A549 (cell line): ENCODE data around the gene CACFD1. TPM values are rescaled to one million over a fixed set of nuclear protein-coding genes. Genes with fewer than 3 reads are reported as not detected.

Source experiments
- ATAC-seq, 2 experiments: fragments of 200-7000 bp in 1 of 2; fragments of >200 bp in 1 of 2; cut with Nextera tagmentation in 1 of 2; cut with Tn5 transposase in 1 of 2; 3 replicates each; pipeline versions ENCODE4 v1.8.0 to v1.9.1; 2018 to 2020; ENCODE audit warnings: mild to moderate bottlenecking in 1 of 2, moderate library complexity in 1 of 2
- CTCF ChIA-PET: fragments of 300-600 bp; sonication (Branson Sonifier 250); formaldehyde crosslinking; extraction: SDS; loops from one replicate; lab custom pipeline; 2021; ENCODE audit warnings: antibody characterized with exemption, inconsistent platforms; lab: Yijun Ruan, JAX
- POLR2A ChIA-PET: fragments of 350-600 bp; formaldehyde crosslinking; extraction: SDS; loops from one replicate; lab custom pipeline; 2021; ENCODE audit warnings: antibody characterized with exemption, inconsistent platforms; lab: Yijun Ruan, JAX
- DNase-seq, 2 experiments: peaks; one replicate each; pipeline versions ENCODE4 v3.0.0 to v3.0.0-alpha.2; 2011 to 2016; ENCODE audit warnings: low read depth in 1 of 2, low spot score in 1 of 2
- FAIRE-seq: peaks from 2 replicates; lab custom pipeline; 2011; peaks lifted over from hg19 to GRCh38; lab: Jason Lieb, UNC
- H3K27ac ChIP-seq, 2 experiments: fragments of >200 bp; sonication (Bioruptor Twin); formaldehyde crosslinking; 3 replicates each; pipeline ENCODE4 v1.5.1; 2016 to 2017
- H3K4me1 ChIP-seq: fragments of >200 bp; sonication (Bioruptor Twin); formaldehyde crosslinking; 3 replicates; pipeline ENCODE4 v1.6.1; 2016
- H3K4me2 ChIP-seq: fragments of >200 bp; sonication (Bioruptor Twin); formaldehyde crosslinking; 3 replicates; pipeline ENCODE4 v1.6.1; 2016
- H3K4me3 ChIP-seq: fragments of >200 bp; sonication (Bioruptor Twin); formaldehyde crosslinking; 3 replicates; pipeline ENCODE4 v1.5.1; 2016
- H3K9me3 ChIP-seq: fragments of >200 bp; sonication (Bioruptor Twin); formaldehyde crosslinking; 3 replicates; pipeline ENCODE4 v1.6.1; 2016
- ATOH8 ChIP-seq: fragments of 250-450 bp; sonication (Bioruptor Pico); IDR thresholded peaks from 2 replicates; pipeline ENCODE4 v1.5.0; 2020; ENCODE audit warnings: low read depth, mild to moderate bottlenecking, moderate library complexity
- BCL3 ChIP-seq: fragments of >200 bp; sonication (Bioruptor Twin); formaldehyde crosslinking; IDR thresholded peaks from 3 replicates; pipeline ENCODE4 v1.6.1; 2016
- BHLHE40 ChIP-seq: IDR thresholded peaks from 2 replicates; pipeline ENCODE4 v1.6.1; 2012; ENCODE audit warnings: low read depth, low read length, inconsistent platforms
- CEBPB ChIP-seq, 2 experiments: fragments of >200 bp in 1 of 2; sonication (Bioruptor Twin) in 1 of 2; formaldehyde crosslinking in 1 of 2; IDR thresholded peaks; 2 replicates each; pipeline ENCODE4 v1.6.1; 2012 to 2016
- CTCF ChIP-seq: fragments of >200 bp; sonication (Bioruptor Twin); formaldehyde crosslinking; IDR thresholded peaks from 3 replicates; pipeline ENCODE4 v1.5.1; 2016
- EHMT2 ChIP-seq: fragments of 200-600 bp; sonication (generic); IDR thresholded peaks from 2 replicates; pipeline ENCODE4 v1.6.1; 2016; ENCODE audit warnings: antibody characterized with exemption, low read depth, mild to moderate bottlenecking, moderate library complexity
- EP300 ChIP-seq, 2 experiments: fragments of >200 bp; sonication (Bioruptor Twin); formaldehyde crosslinking; IDR thresholded peaks; 2 replicates in 1 of 2; 3 replicates in 1 of 2; pipeline ENCODE4 v1.6.1; 2016 to 2017
- ESRRA ChIP-seq: fragments of 150-350 bp; IDR thresholded peaks from 2 replicates; pipeline ENCODE4 v1.6.1; 2014; ENCODE audit warnings: mild to moderate bottlenecking, low read length, borderline replicate concordance
- FOXS1 ChIP-seq: fragments of 250-450 bp; sonication (Bioruptor Pico); IDR thresholded peaks from 2 replicates; pipeline ENCODE4 v1.5.0; 2020; ENCODE audit warnings: mild to moderate bottlenecking, moderate library complexity
- GATA3 ChIP-seq: IDR thresholded peaks from 2 replicates; pipeline ENCODE4 v1.6.1; 2012; ENCODE audit warnings: borderline replicate concordance
- HDAC2 ChIP-seq: fragments of 200-600 bp; sonication (generic); IDR thresholded peaks from 2 replicates; pipeline ENCODE4 v1.6.1; 2016
- HEYL ChIP-seq: fragments of 250-450 bp; sonication (Bioruptor Pico); IDR thresholded peaks from 2 replicates; pipeline ENCODE4 v1.8.0; 2021; ENCODE audit warnings: mild to moderate bottlenecking, moderate library complexity
- HOXA7 ChIP-seq: fragments of 250-450 bp; sonication (Bioruptor Pico); IDR thresholded peaks from 2 replicates; pipeline ENCODE4 v1.5.0; 2020; ENCODE audit warnings: mild to moderate bottlenecking, moderate library complexity
- JUN ChIP-seq, 2 experiments: fragments of >200 bp; sonication (Bioruptor Twin); formaldehyde crosslinking; IDR thresholded peaks; 2 replicates in 1 of 2; 3 replicates in 1 of 2; pipeline ENCODE4 v1.6.1; 2016 to 2017
- KDM5A ChIP-seq: fragments of 200-600 bp; sonication (generic); IDR thresholded peaks from 2 replicates; pipeline ENCODE4 v1.6.1; 2016; ENCODE audit warnings: antibody characterized with exemption, mild to moderate bottlenecking
- MYC ChIP-seq: IDR thresholded peaks from 2 replicates; pipeline ENCODE4 v1.6.1; 2012; ENCODE audit warnings: mild to moderate bottlenecking, inconsistent platforms, low read length, improper control_type of control experiment, borderline replicate concordance
- PBX3 ChIP-seq: IDR thresholded peaks from 2 replicates; pipeline ENCODE4 v1.6.1; 2012
- PHF8 ChIP-seq: fragments of 200-600 bp; sonication (generic); IDR thresholded peaks from 2 replicates; pipeline ENCODE4 v1.6.1; 2016; ENCODE audit warnings: low read depth, mild to moderate bottlenecking, antibody characterized with exemption, moderate library complexity, borderline replicate concordance
- RAD21 ChIP-seq, 2 experiments: fragments of >200 bp in 1 of 2; sonication (Bioruptor Twin) in 1 of 2; formaldehyde crosslinking in 1 of 2; IDR thresholded peaks in 1 of 2; conservative IDR thresholded peaks in 1 of 2; 2 replicates in 1 of 2; 3 replicates in 1 of 2; pipeline ENCODE4 v1.6.1; 2012 to 2018; ENCODE audit warnings: inconsistent platforms in 1 of 2
- RARB ChIP-seq: fragments of 250-450 bp; sonication (Bioruptor Pico); IDR thresholded peaks from 2 replicates; pipeline ENCODE4 v1.8.0; 2021; ENCODE audit warnings: mild to moderate bottlenecking, moderate library complexity
- TFCP2L1 ChIP-seq: fragments of 250-450 bp; sonication (Bioruptor Pico); IDR thresholded peaks from 2 replicates; pipeline ENCODE4 v1.5.0; 2021; ENCODE audit warnings: mild to moderate bottlenecking
- TP53 ChIP-seq: fragments of 250-450 bp; sonication (Bioruptor Pico); IDR thresholded peaks from 2 replicates; pipeline ENCODE4 v1.5.0; 2021; ENCODE audit warnings: mild to moderate bottlenecking, moderate library complexity
- ZFP36 ChIP-seq: fragments of 450-650 bp; IDR thresholded peaks from 2 replicates; pipeline ENCODE4 v1.6.1; 2014; ENCODE audit warnings: borderline replicate concordance; ENCODE audit not compliant: partially characterized antibody
- ZNF302 ChIP-seq: fragments of 250-450 bp; sonication (Bioruptor Pico); IDR thresholded peaks from 2 replicates; pipeline ENCODE4 v1.9.0; 2021; ENCODE audit warnings: inconsistent platforms, mild to moderate bottlenecking, moderate library complexity
- WGBS: methylation state at CpG from one replicate; pipeline ENCODE4 v1.1.6; 2017; ENCODE audit errors: missing lambda C conversion rate; 5-methylcytosine and 5-hydroxymethylcytosine counted together
- polyA plus RNA-seq, 4 experiments: library from polyadenylated mRNA; depleted of rRNA in 3 of 4; stranded (reverse); fragments of >200 nt; fragmentation: RNase III in 1 of 4; extraction: RNeasy Plus Mini Kit Qiagen cat#74134 plus additional on column Dnase treatment in 1 of 4; gene quantifications; 2 replicates in 3 of 4; 3 replicates in 1 of 4; pipeline ENCODE4 v1.2.3, GENCODE V29; 2011 to 2017

CACFD1 gene
- polyA plus RNA-seq, 2 of the 4 experiments (the other 2 are of a cell fraction): 5.0 to 8.0 TPM

GRCh38 chr9:133499132-133499891, 39.5 kb downstream of the CACFD1 start:
- no peak for DNase-seq
- 48% methylated on average over 18 of the region's 19 CpGs for WGBS
- POLR2A ChIA-PET: no interaction called here
- no peak overlapping the region for H3K4me3 ChIP-seq
- CTCF ChIA-PET: interaction anchor here (1.3 to 4.8 kb wide), 3 partner anchors 12 to 313 kb away, joined by 4 to 42 read pairs (median 5); no protein-coding TSS in a partner anchor
- no peak for FAIRE-seq
- H3K27ac ChIP-seq: no peak overlapping the region
- no peaks in the 10 kb centered on the region for H3K4me1 ChIP-seq
- TF ChIP-seq RARB (CRISPR knock-in tag): no peak
- no peak for TF ChIP-seq KDM5A
- TF ChIP-seq HOXA7: no peak
- no peak for TF ChIP-seq CTCF
- no peak for TF ChIP-seq ZFP36
- no peak for TF ChIP-seq RAD21 (conservative IDR thresholded peaks at IDR 0.05 in 1 of 2, IDR thresholded peaks at IDR 0.05 in 1 of 2)
- TF ChIP-seq EHMT2: no peak
- H3K4me2 ChIP-seq: no peak overlapping the region
- peaks cover 30% of the 10 kb centered on the region for H3K9me3 ChIP-seq
- ATAC-seq: peak; percentile 51 to 62; a peak in 4 of 6 replicates

GRCh38 chr9:133499892-133500270, 40.1 kb downstream of the CACFD1 start:
- CTCF ChIA-PET: interaction anchor here (0.6 to 4.8 kb wide), 4 partner anchors 13 to 741 kb away, joined by 3 to 42 read pairs (median 4); no protein-coding TSS in a partner anchor
- H3K4me2 ChIP-seq: no peak overlapping the region
- ATAC-seq (no peak; a peak in 1 of 6 replicates), DNase-seq (no peak), FAIRE-seq (no peak)
- no peak for TF ChIP-seq ATOH8 (CRISPR knock-in tag)
- no peak for TF ChIP-seq TFCP2L1 (CRISPR knock-in tag)
- TF ChIP-seq FOXS1 (CRISPR knock-in tag): no peak
- TF ChIP-seq HEYL (CRISPR knock-in tag): no peak
- TF ChIP-seq GATA3: no peak
- no peak for TF ChIP-seq JUN (IDR thresholded peaks at IDR 0.05)
- TF ChIP-seq EHMT2: no peak
- TF ChIP-seq HDAC2: no peak
- no peak for TF ChIP-seq BCL3
- no peak for TF ChIP-seq TP53 (CRISPR knock-in tag)
- no peak for TF ChIP-seq CEBPB (IDR thresholded peaks at IDR 0.05)
- no peak for TF ChIP-seq BHLHE40
- TF ChIP-seq KDM5A: no peak
- no peak for TF ChIP-seq MYC
- no peak for TF ChIP-seq PBX3
- no peak for TF ChIP-seq EP300 (IDR thresholded peaks at IDR 0.05)
- TF ChIP-seq ZNF302: no peak
- TF ChIP-seq ESRRA: no peak
- no peak for TF ChIP-seq PHF8
- POLR2A ChIA-PET: no interaction called here
- H3K27ac ChIP-seq: no peak overlapping the region
- no peaks in the 10 kb centered on the region for H3K4me1 ChIP-seq
- H3K9me3 ChIP-seq: peaks cover 30% of the 10 kb centered on the region
- 50% methylated on average over 11 of the region's 12 CpGs for WGBS
- no peak overlapping the region for H3K4me3 ChIP-seq
